HEK293 (cell line): ENCODE measurements around the gene FBXO33.

Source experiments
- CTCF ChIP-seq: fragments of 450-650 bp; formaldehyde crosslinking; IDR thresholded peaks from 2 replicates; pipeline ENCODE4 v1.5.1; 2016; ENCODE audit warnings: missing biosample characterization, missing genetic modification characterization
- HOXA7 ChIP-seq: sonication (generic); formaldehyde crosslinking; IDR thresholded peaks from 2 replicates; pipeline ENCODE4 v1.8.1; 2022; ENCODE audit warnings: missing genetic modification reagents, borderline replicate concordance
- REST ChIP-seq: fragments of 450-650 bp; formaldehyde crosslinking; IDR thresholded peaks from 2 replicates; pipeline ENCODE4 v1.5.1; 2016; ENCODE audit warnings: missing biosample characterization, missing genetic modification characterization
- ZFP3 ChIP-seq: fragments of 450-650 bp; formaldehyde crosslinking; IDR thresholded peaks from 2 replicates; pipeline ENCODE4 v1.5.1; 2016; ENCODE audit warnings: low read depth, missing biosample characterization, missing genetic modification characterization
- ZNF19 ChIP-seq: fragments of 450-650 bp; formaldehyde crosslinking; IDR thresholded peaks from 2 replicates; pipeline ENCODE4; 2016; ENCODE audit warnings: missing biosample characterization, missing genetic modification characterization, low read depth
- ZNF239 ChIP-seq: fragments of 450-650 bp; formaldehyde crosslinking; IDR thresholded peaks from 2 replicates; pipeline ENCODE4 v1.5.1; 2016; ENCODE audit warnings: missing biosample characterization, missing genetic modification characterization
- ZNF274 ChIP-seq, 2 experiments: fragments of 200-500 bp in 1 of 2; fragments of 450-650 bp in 1 of 2; sonication (Bioruptor generic) in 1 of 2; formaldehyde crosslinking in 1 of 2; IDR thresholded peaks; 2 replicates each; pipeline versions ENCODE4 v1.5.1 to v1.6.1; 2014 to 2016; ENCODE audit warnings: borderline replicate concordance in 1 of 2, inconsistent platforms in 1 of 2, low read length in 1 of 2, missing biosample characterization in 1 of 2, missing genetic modification characterization in 1 of 2
- ZNF292 ChIP-seq: fragments of 450-650 bp; formaldehyde crosslinking; IDR thresholded peaks from 2 replicates; pipeline ENCODE4 v1.5.1; 2016; ENCODE audit warnings: low read depth, missing biosample characterization, missing genetic modification characterization, borderline replicate concordance
- ZNF555 ChIP-seq: fragments of 450-650 bp; formaldehyde crosslinking; conservative IDR thresholded peaks from 2 replicates; pipeline ENCODE4 v1.5.1; 2017; ENCODE audit warnings: missing biosample characterization, mild to moderate bottlenecking, missing genetic modification characterization, inconsistent platforms
- ZNF792 ChIP-seq: fragments of 450-650 bp; formaldehyde crosslinking; IDR thresholded peaks from 2 replicates; pipeline ENCODE4 v1.5.1; 2016; ENCODE audit warnings: missing biosample characterization, missing genetic modification characterization
- ZSCAN18 ChIP-seq: fragments of 450-650 bp; formaldehyde crosslinking; IDR thresholded peaks from 2 replicates; pipeline ENCODE4 v1.5.1; 2016; ENCODE audit warnings: missing biosample characterization, missing genetic modification characterization

- TF ChIP-seq CTCF (tag by site-specific recombination) (no peak), ZNF274 (IDR thresholded peaks at IDR 0.05; ENCODE audit: low read length) (no peak), ZNF274 (tag by site-specific recombination; IDR thresholded peaks at IDR 0.05; ENCODE audit: borderline replicate concordance) (no peak), ZNF792 (tag by site-specific recombination) (no peak), ZFP3 (tag by site-specific recombination) (no peak), ZSCAN18 (tag by site-specific recombination) (no peak), REST (tag by site-specific recombination) (no peak), HOXA7 (CRISPR knock-in tag) (no peak), ZNF555 (no peak), ZNF19 (tag by site-specific recombination) (no peak), ZNF292 (no peak), ZNF239 (no peak)
Observed at GRCh38 chr14:39366460-39367386, 65.5 kb downstream of the FBXO33 start.
